RWPE2 (cell line): ENCODE measurements around the gene CYFIP1.

ENCODE experiments used
- ATAC-seq: fragments of 200-7000 bp; cut with Tn5 transposase; 3 replicates; pipeline ENCODE4 v1.9.1; 2021; ENCODE audit warnings: low read depth
- DNase-seq: peaks from one replicate; pipeline ENCODE4 v3.0.0-alpha.2; 2020; ENCODE audit warnings: low spot score
- H3K27ac ChIP-seq: fragments of 450-650 bp; 2 replicates; pipeline ENCODE4 v1.5.1; 2017; ENCODE audit warnings: mild to moderate bottlenecking; ENCODE audit not compliant: poor library complexity, severe bottlenecking
- H3K27me3 ChIP-seq: fragments of 250-450 bp; sonication (Bioruptor Pico); 2 replicates; pipeline ENCODE4 v1.5.1; 2021; ENCODE audit warnings: mild to moderate bottlenecking, moderate library complexity; ENCODE audit not compliant: insufficient read depth, poor library complexity, severe bottlenecking
- H3K36me3 ChIP-seq: fragments of 250-450 bp; sonication (Bioruptor Pico); 2 replicates; pipeline ENCODE4 v1.5.1; 2020; ENCODE audit warnings: low read depth, mild to moderate bottlenecking, moderate library complexity
- H3K4me1 ChIP-seq: fragments of 250-450 bp; sonication (Bioruptor Pico); 2 replicates; pipeline ENCODE4 v1.5.1; 2021; ENCODE audit warnings: mild to moderate bottlenecking, moderate library complexity; ENCODE audit not compliant: insufficient read depth, poor library complexity, severe bottlenecking
- H3K4me3 ChIP-seq: fragments of 250-450 bp; sonication (Bioruptor Pico); 2 replicates; pipeline ENCODE4 v1.5.1; 2021; ENCODE audit warnings: mild to moderate bottlenecking, moderate library complexity; ENCODE audit not compliant: severe bottlenecking
- H3K9me3 ChIP-seq: fragments of 250-450 bp; sonication (Bioruptor Pico); 2 replicates; pipeline ENCODE4 v1.5.1; 2021; ENCODE audit warnings: mild to moderate bottlenecking, moderate library complexity; ENCODE audit not compliant: severe bottlenecking
- TF ChIP-seq, protein P1 (sequence below): fragments of 450-650 bp; IDR thresholded peaks from one replicate; pipeline ENCODE4 v1.5.1; 2017; ENCODE audit warnings: mild to moderate bottlenecking, moderate library complexity; ENCODE audit not compliant: poor library complexity, severe bottlenecking

The CYFIP1 gene

DNA sequence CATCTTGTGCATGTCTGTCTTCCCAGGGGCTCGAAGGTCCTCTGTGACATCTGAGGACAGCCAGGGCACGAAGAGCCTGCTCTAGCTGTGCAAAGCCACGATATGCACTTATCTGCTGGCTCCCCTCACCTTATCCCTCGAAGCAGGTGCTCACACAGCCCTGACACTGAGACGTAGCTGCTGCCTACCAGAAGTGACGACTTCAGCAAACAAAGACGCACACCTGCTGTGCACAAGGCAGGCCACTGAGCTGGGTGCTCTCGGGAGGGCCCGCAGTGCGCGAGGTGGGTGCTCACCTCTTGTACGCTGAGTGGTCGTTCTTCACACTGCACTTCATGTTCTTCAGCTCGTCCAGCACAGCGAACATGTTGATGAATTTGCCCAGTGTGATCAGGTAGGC, 37.3 kb downstream of the CYFIP1 start:
- DNase-seq, result no peak
- Histone ChIP-seq H3K27me3 (no peaks in the 10 kb centered on the region), H3K4me3 (no peak overlapping the region), H3K36me3 (peaks cover 58% of the 10 kb centered on the region), H3K27ac (no peak overlapping the region), H3K9me3 (no peaks in the 10 kb centered on the region), H3K4me1 (peaks cover 3% of the 10 kb centered on the region)
- TF ChIP-seq, protein P1, sequence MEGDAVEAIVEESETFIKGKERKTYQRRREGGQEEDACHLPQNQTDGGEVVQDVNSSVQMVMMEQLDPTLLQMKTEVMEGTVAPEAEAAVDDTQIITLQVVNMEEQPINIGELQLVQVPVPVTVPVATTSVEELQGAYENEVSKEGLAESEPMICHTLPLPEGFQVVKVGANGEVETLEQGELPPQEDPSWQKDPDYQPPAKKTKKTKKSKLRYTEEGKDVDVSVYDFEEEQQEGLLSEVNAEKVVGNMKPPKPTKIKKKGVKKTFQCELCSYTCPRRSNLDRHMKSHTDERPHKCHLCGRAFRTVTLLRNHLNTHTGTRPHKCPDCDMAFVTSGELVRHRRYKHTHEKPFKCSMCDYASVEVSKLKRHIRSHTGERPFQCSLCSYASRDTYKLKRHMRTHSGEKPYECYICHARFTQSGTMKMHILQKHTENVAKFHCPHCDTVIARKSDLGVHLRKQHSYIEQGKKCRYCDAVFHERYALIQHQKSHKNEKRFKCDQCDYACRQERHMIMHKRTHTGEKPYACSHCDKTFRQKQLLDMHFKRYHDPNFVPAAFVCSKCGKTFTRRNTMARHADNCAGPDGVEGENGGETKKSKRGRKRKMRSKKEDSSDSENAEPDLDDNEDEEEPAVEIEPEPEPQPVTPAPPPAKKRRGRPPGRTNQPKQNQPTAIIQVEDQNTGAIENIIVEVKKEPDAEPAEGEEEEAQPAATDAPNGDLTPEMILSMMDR, result no peak
- ATAC-seq, result no peak

DNA sequence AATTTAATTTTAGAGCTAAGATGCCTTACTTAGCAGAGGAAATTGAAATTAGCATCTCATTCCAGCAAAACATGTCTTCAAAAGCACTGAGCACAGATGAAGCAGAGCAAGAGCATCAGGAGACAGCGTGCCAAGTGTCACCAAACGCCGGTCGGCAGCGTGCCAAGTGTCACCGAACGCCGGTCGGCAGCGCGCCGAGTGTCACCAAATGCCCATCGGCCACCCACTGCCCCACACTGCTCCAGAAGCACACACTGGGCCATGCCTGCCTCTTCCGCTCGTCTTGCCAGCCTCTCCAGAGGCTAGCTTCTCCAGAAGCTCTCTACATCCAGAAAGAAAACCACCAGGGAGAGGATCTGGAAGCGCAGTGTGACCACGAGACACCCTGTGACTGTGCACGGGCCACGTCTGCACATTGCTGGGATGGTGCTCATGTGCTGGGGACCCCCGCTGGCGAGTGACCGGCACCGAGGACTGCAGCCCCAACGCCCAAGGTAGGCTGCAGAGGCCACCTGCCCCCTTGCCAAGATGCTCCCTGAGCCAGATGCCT, 37.8 kb downstream of the CYFIP1 start:
- DNase-seq, result no peak
- Histone ChIP-seq H3K4me1 (peaks cover 3% of the 10 kb centered on the region), H3K4me3 (no peak overlapping the region), H3K36me3 (peaks cover 61% of the 10 kb centered on the region), H3K9me3 (no peaks in the 10 kb centered on the region), H3K27ac (no peak overlapping the region), H3K27me3 (no peaks in the 10 kb centered on the region)
- TF ChIP-seq, protein P1, result no peak
- no peak for ATAC-seq

DNA sequence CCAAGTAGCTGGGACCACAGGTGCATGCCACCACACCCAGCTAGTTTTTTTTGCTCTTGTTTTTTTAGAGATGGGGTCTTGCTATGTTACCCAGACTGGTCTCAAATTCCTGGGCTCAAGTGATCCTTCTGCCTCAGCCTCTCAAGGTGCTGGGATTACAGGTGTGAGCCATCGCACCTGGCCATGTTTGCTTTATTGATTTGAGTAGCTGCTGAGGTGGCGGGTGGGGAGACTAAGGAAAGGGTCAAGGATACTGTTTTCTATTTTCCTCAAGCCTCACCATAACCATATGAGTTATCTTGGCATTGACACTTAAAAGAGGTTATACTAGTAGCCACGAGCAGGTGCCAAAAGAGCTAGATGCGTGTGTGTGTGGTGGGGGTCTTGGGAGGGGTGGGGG, 39.0 kb downstream of the CYFIP1 start:
- Histone ChIP-seq H3K4me1 (peaks cover 3% of the 10 kb centered on the region), H3K4me3 (no peak overlapping the region), H3K36me3 (peaks cover 71% of the 10 kb centered on the region), H3K27me3 (no peaks in the 10 kb centered on the region), H3K27ac (no peak overlapping the region), H3K9me3 (no peaks in the 10 kb centered on the region)
- TF ChIP-seq, protein P1, result no peak
- ATAC-seq (no peak), DNase-seq (no peak)

DNA sequence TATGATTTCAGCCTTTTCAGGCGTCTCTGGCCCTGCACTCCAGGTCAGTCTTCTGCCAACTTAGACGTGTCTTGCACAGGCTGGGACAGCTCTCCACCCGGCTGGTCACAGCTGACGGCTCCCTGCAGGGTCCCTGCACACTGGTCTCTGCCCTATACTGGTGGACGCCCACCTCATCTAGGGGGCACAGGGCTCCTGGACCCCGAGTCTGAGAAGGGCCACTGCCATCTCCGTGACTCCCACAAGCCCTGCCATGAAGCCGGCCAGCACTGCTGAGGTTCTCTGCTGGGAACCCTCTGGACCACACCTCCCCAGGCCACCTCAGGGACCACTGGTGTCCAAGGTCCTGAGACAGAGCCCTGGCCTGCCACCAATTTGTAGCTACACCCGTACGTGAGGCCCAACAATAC, 40.5 kb downstream of the CYFIP1 start:
- Histone ChIP-seq H3K9me3 (no peaks in the 10 kb centered on the region), H3K36me3 (peaks cover 86% of the 10 kb centered on the region), H3K4me3 (no peak overlapping the region), H3K27ac (no peak overlapping the region), H3K27me3 (no peaks in the 10 kb centered on the region), H3K4me1 (peaks cover 3% of the 10 kb centered on the region)
- TF ChIP-seq, protein P1, result no peak
- DNase-seq, result no peak
- 0 out of 3 replicates have a peak, but pooled peaks have one; percentile 20 for ATAC-seq

DNA sequence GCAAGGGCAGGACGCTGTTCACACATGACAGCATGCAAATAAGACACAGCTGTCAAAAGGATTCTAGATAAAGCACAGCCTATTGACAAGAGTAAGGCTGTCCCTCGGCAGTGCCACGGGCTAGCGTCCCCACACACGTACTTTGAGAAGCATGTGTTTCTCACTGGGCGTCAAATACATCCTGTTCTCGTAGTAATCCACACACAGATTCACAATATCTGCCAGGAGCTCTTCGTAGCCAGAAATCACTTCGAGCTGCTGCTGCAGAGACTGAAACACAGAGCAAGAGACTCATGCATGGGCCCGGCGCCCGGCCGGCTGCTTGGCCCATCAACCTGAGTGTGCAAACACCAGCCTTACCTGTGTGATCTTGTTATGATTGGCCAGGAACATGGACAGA, 41.1 kb downstream of the CYFIP1 start:
- TF ChIP-seq, protein P1, result no peak

More for the DNA sequence above, 41.1 kb downstream of the CYFIP1 start:
- no peaks in the 10 kb centered on the region for H3K27me3 ChIP-seq
- H3K4me1 ChIP-seq, result no peaks in the 10 kb centered on the region
- no peak overlapping the region for H3K27ac ChIP-seq
- peaks cover 83% of the 10 kb centered on the region for H3K36me3 ChIP-seq
- DNase-seq (no peak), ATAC-seq (no peak)
- no peaks in the 10 kb centered on the region for H3K9me3 ChIP-seq
- H3K4me3 ChIP-seq, result no peak overlapping the region
